SK-N-MC (cell line): ENCODE data around the gene BAHCC1.
A peak's percentile ranks its signal among the peaks of the same experiment; 100 is the strongest.

Source experiments
- EZH2 ChIP-seq: fragments of 200-600 bp; sonication (generic); IDR thresholded peaks from one replicate; pipeline ENCODE4 v1.6.1; 2017; ENCODE audit warnings: antibody characterized with exemption
- POLR2AphosphoS5 ChIP-seq: IDR thresholded peaks from 2 replicates; pipeline ENCODE4 v1.6.1; 2012; ENCODE audit warnings: mild to moderate bottlenecking, low read depth, low read length, borderline replicate concordance

GRCh38 chr17:81401723-81402529, 6.7 kb downstream of the BAHCC1 start:
- TF ChIP-seq EZH2 (no peak), POLR2AphosphoS5 (peak; percentile 24; the same call in 1 of the 2 replicates)
